ENCODE results near the gene SNX12. TPM values are rescaled to one million over a fixed set of nuclear protein-coding genes. Genes with fewer than 3 reads are reported as not detected.
A peak's percentile ranks its signal among the peaks of the same experiment; 100 is the strongest.

The SNX12 gene
- polyA plus RNA-seq, 2 of the 4 experiments (the other 2 are of a cell fraction) = 78.4 to 82.4 TPM

DNA sequence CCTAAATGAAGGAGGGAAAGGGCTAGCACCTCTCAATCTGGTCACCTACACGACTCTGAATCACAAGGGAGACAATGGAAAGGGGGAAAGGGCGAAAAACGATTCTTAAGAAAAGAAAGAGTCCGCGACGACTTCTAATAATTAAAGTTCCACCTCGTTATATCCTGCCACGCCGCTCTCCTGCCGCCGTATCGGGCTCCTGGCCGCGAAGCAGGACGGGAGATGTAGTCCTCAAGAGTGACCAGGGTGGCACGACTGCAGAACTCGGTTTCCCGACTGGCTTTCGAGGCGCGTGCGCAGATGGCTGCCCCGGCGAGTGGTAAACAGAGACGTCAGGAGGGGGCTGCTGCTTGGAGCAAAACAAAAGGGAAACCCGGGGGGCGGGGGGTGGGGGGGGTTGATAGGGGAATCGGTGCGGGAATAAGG, 27.4 kb upstream of the SNX12 start, which contains the start of gene FOXO4 (continued):
- TF ChIP-seq NPAS2 (CRISPR knock-in tag; IDR thresholded peaks at IDR 0.05; ENCODE audit: borderline replicate concordance) (no peak), GATA3 (IDR thresholded peaks at IDR 0.05; ENCODE audit: borderline replicate concordance) (no peak)
- TF ChIP-seq, protein P1, sequence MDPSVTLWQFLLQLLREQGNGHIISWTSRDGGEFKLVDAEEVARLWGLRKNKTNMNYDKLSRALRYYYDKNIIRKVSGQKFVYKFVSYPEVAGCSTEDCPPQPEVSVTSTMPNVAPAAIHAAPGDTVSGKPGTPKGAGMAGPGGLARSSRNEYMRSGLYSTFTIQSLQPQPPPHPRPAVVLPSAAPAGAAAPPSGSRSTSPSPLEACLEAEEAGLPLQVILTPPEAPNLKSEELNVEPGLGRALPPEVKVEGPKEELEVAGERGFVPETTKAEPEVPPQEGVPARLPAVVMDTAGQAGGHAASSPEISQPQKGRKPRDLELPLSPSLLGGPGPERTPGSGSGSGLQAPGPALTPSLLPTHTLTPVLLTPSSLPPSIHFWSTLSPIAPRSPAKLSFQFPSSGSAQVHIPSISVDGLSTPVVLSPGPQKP (IDR thresholded peaks at IDR 0.05; ENCODE audit: low read depth, low read length) = no peak
- TF ChIP-seq, protein P2, sequence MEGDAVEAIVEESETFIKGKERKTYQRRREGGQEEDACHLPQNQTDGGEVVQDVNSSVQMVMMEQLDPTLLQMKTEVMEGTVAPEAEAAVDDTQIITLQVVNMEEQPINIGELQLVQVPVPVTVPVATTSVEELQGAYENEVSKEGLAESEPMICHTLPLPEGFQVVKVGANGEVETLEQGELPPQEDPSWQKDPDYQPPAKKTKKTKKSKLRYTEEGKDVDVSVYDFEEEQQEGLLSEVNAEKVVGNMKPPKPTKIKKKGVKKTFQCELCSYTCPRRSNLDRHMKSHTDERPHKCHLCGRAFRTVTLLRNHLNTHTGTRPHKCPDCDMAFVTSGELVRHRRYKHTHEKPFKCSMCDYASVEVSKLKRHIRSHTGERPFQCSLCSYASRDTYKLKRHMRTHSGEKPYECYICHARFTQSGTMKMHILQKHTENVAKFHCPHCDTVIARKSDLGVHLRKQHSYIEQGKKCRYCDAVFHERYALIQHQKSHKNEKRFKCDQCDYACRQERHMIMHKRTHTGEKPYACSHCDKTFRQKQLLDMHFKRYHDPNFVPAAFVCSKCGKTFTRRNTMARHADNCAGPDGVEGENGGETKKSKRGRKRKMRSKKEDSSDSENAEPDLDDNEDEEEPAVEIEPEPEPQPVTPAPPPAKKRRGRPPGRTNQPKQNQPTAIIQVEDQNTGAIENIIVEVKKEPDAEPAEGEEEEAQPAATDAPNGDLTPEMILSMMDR (IDR thresholded peaks at IDR 0.05) = no peak
- TF ChIP-seq, protein P3, sequence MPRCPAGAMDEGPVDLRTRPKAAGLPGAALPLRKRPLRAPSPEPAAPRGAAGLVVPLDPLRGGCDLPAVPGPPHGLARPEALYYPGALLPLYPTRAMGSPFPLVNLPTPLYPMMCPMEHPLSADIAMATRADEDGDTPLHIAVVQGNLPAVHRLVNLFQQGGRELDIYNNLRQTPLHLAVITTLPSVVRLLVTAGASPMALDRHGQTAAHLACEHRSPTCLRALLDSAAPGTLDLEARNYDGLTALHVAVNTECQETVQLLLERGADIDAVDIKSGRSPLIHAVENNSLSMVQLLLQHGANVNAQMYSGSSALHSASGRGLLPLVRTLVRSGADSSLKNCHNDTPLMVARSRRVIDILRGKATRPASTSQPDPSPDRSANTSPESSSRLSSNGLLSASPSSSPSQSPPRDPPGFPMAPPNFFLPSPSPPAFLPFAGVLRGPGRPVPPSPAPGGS (IDR thresholded peaks at IDR 0.05) = 0 out of 3 replicates have a peak, but pooled peaks have one; percentile 17

DNA sequence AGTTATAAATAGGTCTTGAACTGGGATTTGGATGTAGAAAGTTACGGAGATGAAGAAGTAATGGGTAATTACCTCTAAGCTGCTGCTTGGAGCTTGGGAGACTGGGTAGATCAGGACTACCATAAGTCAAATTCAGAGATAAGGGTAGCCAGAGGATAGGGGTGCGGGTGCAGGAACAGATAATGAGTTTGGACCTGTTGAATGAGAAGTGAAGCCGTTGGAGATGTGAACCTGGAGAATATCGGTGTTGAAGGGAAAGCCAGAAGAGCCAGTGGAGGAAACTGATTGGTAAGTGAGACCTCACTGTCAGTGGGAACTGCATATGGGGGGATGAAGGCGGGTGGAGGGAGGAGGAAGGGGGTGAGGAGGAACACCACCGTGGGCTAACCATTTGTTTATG, 26.9 kb upstream of the SNX12 start:
- peak overlapping the region; percentile 58 for H3K4me3 ChIP-seq
- TF ChIP-seq FOSB (CRISPR knock-in tag; IDR thresholded peaks at IDR 0.05) (no peak), CBX8 (IDR thresholded peaks at IDR 0.05) (no peak), HOXB5 (CRISPR knock-in tag; IDR thresholded peaks at IDR 0.05) (no peak), SMC3 (IDR thresholded peaks at IDR 0.05) (no peak), RAD21 (conservative IDR thresholded peaks at IDR 0.05 in 1 of 2, IDR thresholded peaks at IDR 0.05 in 1 of 2) (no peak), GATA3 (IDR thresholded peaks at IDR 0.05; ENCODE audit: borderline replicate concordance) (no peak), FOSL2 (IDR thresholded peaks at IDR 0.05) (no peak), FOSL2 (CRISPR knock-in tag; IDR thresholded peaks at IDR 0.05) (no peak), RCOR1 (IDR thresholded peaks at IDR 0.05; ENCODE audit: low read depth, low read length) (no peak), CEBPB (IDR thresholded peaks at IDR 0.05) (no peak), EHF (CRISPR knock-in tag; IDR thresholded peaks at IDR 0.05) (no peak), RFX5 (IDR thresholded peaks at IDR 0.05) (no peak)
- TF ChIP-seq, protein P4, sequence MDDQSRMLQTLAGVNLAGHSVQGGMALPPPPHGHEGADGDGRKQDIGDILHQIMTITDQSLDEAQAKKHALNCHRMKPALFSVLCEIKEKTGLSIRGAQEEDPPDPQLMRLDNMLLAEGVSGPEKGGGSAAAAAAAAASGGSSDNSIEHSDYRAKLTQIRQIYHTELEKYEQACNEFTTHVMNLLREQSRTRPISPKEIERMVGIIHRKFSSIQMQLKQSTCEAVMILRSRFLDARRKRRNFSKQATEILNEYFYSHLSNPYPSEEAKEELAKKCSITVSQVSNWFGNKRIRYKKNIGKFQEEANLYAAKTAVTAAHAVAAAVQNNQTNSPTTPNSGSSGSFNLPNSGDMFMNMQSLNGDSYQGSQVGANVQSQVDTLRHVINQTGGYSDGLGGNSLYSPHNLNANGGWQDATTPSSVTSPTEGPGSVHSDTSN (IDR thresholded peaks at IDR 0.05) = no peak
- TF ChIP-seq, protein P1 (IDR thresholded peaks at IDR 0.05; ENCODE audit: low read depth, low read length) = no peak
- TF ChIP-seq, protein P3 (IDR thresholded peaks at IDR 0.05) = no peak
- ChIA-PET CTCF (no interaction called here), POLR2A (no interaction called here)
- peaks cover 6% of the 10 kb centered on the region; the same call in 2 of the 3 replicates for H3K4me1 ChIP-seq
- WGBS (ENCODE audit: missing lambda C conversion rate) = 40% methylated on average over 6 of the region's 6 CpGs
- DNase-seq (ENCODE audit: low read depth in 1 of 2, low spot score in 1 of 2) (no peak), FAIRE-seq (peak; percentile 32), ATAC-seq (peak in 1 of 2 experiments; percentile 7; a peak in 2 of 6 replicates)
- H3K4me2 ChIP-seq = peak overlapping the region; percentile 91
- peak overlapping the region; percentile 78 to 86 for H3K27ac ChIP-seq
- H3K9me3 ChIP-seq = no peaks in the 10 kb centered on the region

Data from A549 (cell line).